Vagina (tissue), 2 donors: ENCODE results near the gene CRHR1.

Experiments
- POLR2A ChIP-seq, 2 donors: fragments of 450-650 bp; IDR thresholded peaks; one replicate each; pipeline ENCODE4 v1.6.1; 2017; ENCODE audit warnings: antibody characterized with exemption in 2 of 2, mild to moderate bottlenecking in 2 of 2, moderate library complexity in 2 of 2
- TF ChIP-seq, protein P1 (sequence below), 3 experiments: fragments of 450-650 bp in 2 of 3; fragments of 200-600 bp in 1 of 3; sonication (generic) in 1 of 3; IDR thresholded peaks; one replicate each; pipeline ENCODE4 v1.5.1; 2017 to 2019; ENCODE audit warnings: antibody characterized with exemption in 3 of 3, mild to moderate bottlenecking in 2 of 3, moderate library complexity in 2 of 3

GRCh38 chr17:45854209-45854608 is 70.1 kb downstream of the CRHR1 start:
- TF ChIP-seq, protein P1, sequence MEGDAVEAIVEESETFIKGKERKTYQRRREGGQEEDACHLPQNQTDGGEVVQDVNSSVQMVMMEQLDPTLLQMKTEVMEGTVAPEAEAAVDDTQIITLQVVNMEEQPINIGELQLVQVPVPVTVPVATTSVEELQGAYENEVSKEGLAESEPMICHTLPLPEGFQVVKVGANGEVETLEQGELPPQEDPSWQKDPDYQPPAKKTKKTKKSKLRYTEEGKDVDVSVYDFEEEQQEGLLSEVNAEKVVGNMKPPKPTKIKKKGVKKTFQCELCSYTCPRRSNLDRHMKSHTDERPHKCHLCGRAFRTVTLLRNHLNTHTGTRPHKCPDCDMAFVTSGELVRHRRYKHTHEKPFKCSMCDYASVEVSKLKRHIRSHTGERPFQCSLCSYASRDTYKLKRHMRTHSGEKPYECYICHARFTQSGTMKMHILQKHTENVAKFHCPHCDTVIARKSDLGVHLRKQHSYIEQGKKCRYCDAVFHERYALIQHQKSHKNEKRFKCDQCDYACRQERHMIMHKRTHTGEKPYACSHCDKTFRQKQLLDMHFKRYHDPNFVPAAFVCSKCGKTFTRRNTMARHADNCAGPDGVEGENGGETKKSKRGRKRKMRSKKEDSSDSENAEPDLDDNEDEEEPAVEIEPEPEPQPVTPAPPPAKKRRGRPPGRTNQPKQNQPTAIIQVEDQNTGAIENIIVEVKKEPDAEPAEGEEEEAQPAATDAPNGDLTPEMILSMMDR (IDR thresholded peaks at IDR 0.05) = no peak
- TF ChIP-seq POLR2A (IDR thresholded peaks at IDR 0.05) = no peak
